Measurements from ENCODE around the gene NTHL1.

NTHL1 gene

GRCh38 chr16:2077696-2078095, 30.1 kb upstream of the NTHL1 start:
- Mint-ChIP-seq H3K9me3 (no peaks in the 10 kb centered on the region), H3K4me3 (no peak overlapping the region), H3K4me1 (no peaks in the 10 kb centered on the region), H3K27ac (no peak overlapping the region), H3K27me3 (no peaks in the 10 kb centered on the region)
- DNase-seq (no peak), ATAC-seq (no peak)

- no peaks in the 10 kb centered on the region for H3K9me3 Mint-ChIP-seq
- H3K27me3 Mint-ChIP-seq = no peaks in the 10 kb centered on the region
- H3K27ac Mint-ChIP-seq = peak overlapping the region in 1 of 2 donors; percentile 48
- DNase-seq = no peak
- H3K4me3 Mint-ChIP-seq = no peak overlapping the region
- ATAC-seq = no peak
- no peaks in the 10 kb centered on the region for H3K4me1 Mint-ChIP-seq
These were observed 29.4 kb upstream of the NTHL1 start for GRCh38 chr16:2077016-2077415.

GRCh38 chr16:2076072-2076865, 28.6 kb upstream of the NTHL1 start:
- DNase-seq (no peak), ATAC-seq (no peak)
- no peaks in the 10 kb centered on the region for H3K27me3 Mint-ChIP-seq
- H3K9me3 Mint-ChIP-seq = no peaks in the 10 kb centered on the region
- H3K4me3 Mint-ChIP-seq = no peak overlapping the region
- H3K27ac Mint-ChIP-seq = no peak overlapping the region
- no peaks in the 10 kb centered on the region for H3K4me1 Mint-ChIP-seq

- H3K4me3 Mint-ChIP-seq = no peak overlapping the region
- DNase-seq = no peak
- ATAC-seq = no peak
- no peak overlapping the region for H3K27ac Mint-ChIP-seq
- H3K27me3 Mint-ChIP-seq = no peaks in the 10 kb centered on the region
- no peaks in the 10 kb centered on the region for H3K4me1 Mint-ChIP-seq
- H3K9me3 Mint-ChIP-seq = no peaks in the 10 kb centered on the region
These were observed 28.0 kb upstream of the NTHL1 start for GRCh38 chr16:2075631-2076030.

GRCh38 chr16:2074071-2074470, 26.4 kb upstream of the NTHL1 start:
- H3K27ac Mint-ChIP-seq = no peak overlapping the region
- no peaks in the 10 kb centered on the region for H3K4me1 Mint-ChIP-seq
- ATAC-seq (no peak), DNase-seq (no peak)
- H3K9me3 Mint-ChIP-seq = no peaks in the 10 kb centered on the region
- no peaks in the 10 kb centered on the region for H3K27me3 Mint-ChIP-seq
- no peak overlapping the region for H3K4me3 Mint-ChIP-seq

GRCh38 chr16:2072926-2073325, 25.3 kb upstream of the NTHL1 start:
- H3K4me1 Mint-ChIP-seq = no peaks in the 10 kb centered on the region
- no peak overlapping the region for H3K4me3 Mint-ChIP-seq
- H3K9me3 Mint-ChIP-seq = no peaks in the 10 kb centered on the region
- DNase-seq = no peak
- ATAC-seq = no peak
- no peak overlapping the region for H3K27ac Mint-ChIP-seq
- H3K27me3 Mint-ChIP-seq = no peaks in the 10 kb centered on the region

GRCh38 chr16:2071454-2072202, 24.0 kb upstream of the NTHL1 start:
- H3K9me3 Mint-ChIP-seq = no peaks in the 10 kb centered on the region
- DNase-seq (no peak), ATAC-seq (peak; percentile 9)
- no peak overlapping the region for H3K27ac Mint-ChIP-seq
- no peaks in the 10 kb centered on the region for H3K27me3 Mint-ChIP-seq
- H3K4me1 Mint-ChIP-seq = no peaks in the 10 kb centered on the region
- no peak overlapping the region for H3K4me3 Mint-ChIP-seq

- ATAC-seq (peak; percentile 15), DNase-seq (no peak)
- no peaks in the 10 kb centered on the region for H3K27me3 Mint-ChIP-seq
- H3K27ac Mint-ChIP-seq = peak overlapping the region in 1 of 2 donors; percentile 40
- H3K9me3 Mint-ChIP-seq = no peaks in the 10 kb centered on the region
- H3K4me3 Mint-ChIP-seq = no peak overlapping the region
- H3K4me1 Mint-ChIP-seq = peaks cover 5% of the 10 kb centered on the region
These were observed 23.2 kb upstream of the NTHL1 start for GRCh38 chr16:2070576-2071453.

GRCh38 chr16:2066139-2066538, 18.5 kb upstream of the NTHL1 start:
- peaks cover 6% of the 10 kb centered on the region for H3K4me1 Mint-ChIP-seq
- DNase-seq = no peak
- no peaks in the 10 kb centered on the region for H3K9me3 Mint-ChIP-seq
- no peaks in the 10 kb centered on the region for H3K27me3 Mint-ChIP-seq
- ATAC-seq = no peak
- H3K27ac Mint-ChIP-seq = no peak overlapping the region
- no peak overlapping the region for H3K4me3 Mint-ChIP-seq

GRCh38 chr16:2064368-2064945, 16.8 kb upstream of the NTHL1 start:
- Mint-ChIP-seq H3K9me3 (no peaks in the 10 kb centered on the region), H3K27ac (no peak overlapping the region), H3K27me3 (no peaks in the 10 kb centered on the region), H3K4me3 (no peak overlapping the region), H3K4me1 (peaks cover 6% of the 10 kb centered on the region)
- ATAC-seq (no peak), DNase-seq (no peak)

- H3K27me3 Mint-ChIP-seq = no peaks in the 10 kb centered on the region
- peaks cover 6% of the 10 kb centered on the region for H3K4me1 Mint-ChIP-seq
- ATAC-seq (no peak), DNase-seq (no peak)
- no peak overlapping the region for H3K4me3 Mint-ChIP-seq
- H3K9me3 Mint-ChIP-seq = no peaks in the 10 kb centered on the region
- peak overlapping the region in 1 of 2 donors; percentile 72 for H3K27ac Mint-ChIP-seq
These were observed 16.2 kb upstream of the NTHL1 start for GRCh38 chr16:2063861-2064260.

- Mint-ChIP-seq H3K9me3 (no peaks in the 10 kb centered on the region), H3K4me1 (peaks cover 6% of the 10 kb centered on the region), H3K27me3 (no peaks in the 10 kb centered on the region), H3K4me3 (no peak overlapping the region), H3K27ac (no peak overlapping the region)
- DNase-seq = no peak
- ATAC-seq = no peak
These were observed 15.2 kb upstream of the NTHL1 start for GRCh38 chr16:2062801-2063200.

- H3K27ac Mint-ChIP-seq = peak overlapping the region in 1 of 2 donors; percentile 59
- no peaks in the 10 kb centered on the region for H3K27me3 Mint-ChIP-seq
- DNase-seq (no peak), ATAC-seq (no peak)
- no peak overlapping the region for H3K4me3 Mint-ChIP-seq
- H3K9me3 Mint-ChIP-seq = no peaks in the 10 kb centered on the region
- peaks cover 6% of the 10 kb centered on the region for H3K4me1 Mint-ChIP-seq
These were observed 13.9 kb upstream of the NTHL1 start for GRCh38 chr16:2061526-2061925.

GRCh38 chr16:2061023-2061422, 13.4 kb upstream of the NTHL1 start:
- DNase-seq (no peak), ATAC-seq (no peak)
- Mint-ChIP-seq H3K4me1 (peaks cover 3% of the 10 kb centered on the region), H3K27me3 (no peaks in the 10 kb centered on the region), H3K27ac (peak overlapping the region in 1 of 2 donors; percentile 59), H3K9me3 (no peaks in the 10 kb centered on the region), H3K4me3 (no peak overlapping the region)

- H3K4me3 Mint-ChIP-seq = no peak overlapping the region
- H3K27ac Mint-ChIP-seq = peak overlapping the region in 1 of 2 donors; percentile 74
- H3K4me1 Mint-ChIP-seq = no peaks in the 10 kb centered on the region
- ATAC-seq (no peak), DNase-seq (no peak)
- no peaks in the 10 kb centered on the region for H3K27me3 Mint-ChIP-seq
- H3K9me3 Mint-ChIP-seq = no peaks in the 10 kb centered on the region
These were observed 12.7 kb upstream of the NTHL1 start for GRCh38 chr16:2060346-2060745.

Data from stimulated activated naive CD8-positive, alpha-beta T cell treated with anti-CD3 and anti-CD28 coated beads, Interleukin-15, amount 100 ng/mL, for 72 hours (primary cell).